GM12874 (cell line): ENCODE results near the gene MACROD2.

Experiments
- TF ChIP-seq, protein P1 (sequence below): IDR thresholded peaks from 2 replicates; pipeline ENCODE4 v1.5.1; 2011; ENCODE audit warnings: low read depth, mild to moderate bottlenecking, control low read depth, low read length, moderate library complexity; ENCODE audit not compliant: insufficient read depth

MACROD2 gene

DNA sequence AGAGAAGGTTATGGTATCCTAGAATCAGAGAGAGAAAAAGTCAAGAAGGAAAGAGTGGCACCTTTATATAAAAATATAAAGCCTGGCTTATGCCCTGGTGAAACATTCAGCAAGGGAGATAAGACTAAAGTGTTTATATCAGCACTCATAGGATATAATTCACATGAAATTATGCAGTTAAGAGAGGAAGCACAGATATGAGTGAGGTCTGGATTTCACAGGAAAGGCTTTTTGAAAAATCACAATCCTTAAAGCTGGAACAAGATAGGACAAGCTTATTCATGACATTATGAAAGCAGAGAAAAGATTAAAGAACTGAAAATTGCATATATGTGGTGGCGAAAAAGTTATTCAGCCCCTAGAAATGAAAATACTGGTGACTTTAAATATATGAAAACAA is 523.3 kb downstream of the MACROD2 start:
- TF ChIP-seq, protein P1, sequence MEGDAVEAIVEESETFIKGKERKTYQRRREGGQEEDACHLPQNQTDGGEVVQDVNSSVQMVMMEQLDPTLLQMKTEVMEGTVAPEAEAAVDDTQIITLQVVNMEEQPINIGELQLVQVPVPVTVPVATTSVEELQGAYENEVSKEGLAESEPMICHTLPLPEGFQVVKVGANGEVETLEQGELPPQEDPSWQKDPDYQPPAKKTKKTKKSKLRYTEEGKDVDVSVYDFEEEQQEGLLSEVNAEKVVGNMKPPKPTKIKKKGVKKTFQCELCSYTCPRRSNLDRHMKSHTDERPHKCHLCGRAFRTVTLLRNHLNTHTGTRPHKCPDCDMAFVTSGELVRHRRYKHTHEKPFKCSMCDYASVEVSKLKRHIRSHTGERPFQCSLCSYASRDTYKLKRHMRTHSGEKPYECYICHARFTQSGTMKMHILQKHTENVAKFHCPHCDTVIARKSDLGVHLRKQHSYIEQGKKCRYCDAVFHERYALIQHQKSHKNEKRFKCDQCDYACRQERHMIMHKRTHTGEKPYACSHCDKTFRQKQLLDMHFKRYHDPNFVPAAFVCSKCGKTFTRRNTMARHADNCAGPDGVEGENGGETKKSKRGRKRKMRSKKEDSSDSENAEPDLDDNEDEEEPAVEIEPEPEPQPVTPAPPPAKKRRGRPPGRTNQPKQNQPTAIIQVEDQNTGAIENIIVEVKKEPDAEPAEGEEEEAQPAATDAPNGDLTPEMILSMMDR: no peak

DNA sequence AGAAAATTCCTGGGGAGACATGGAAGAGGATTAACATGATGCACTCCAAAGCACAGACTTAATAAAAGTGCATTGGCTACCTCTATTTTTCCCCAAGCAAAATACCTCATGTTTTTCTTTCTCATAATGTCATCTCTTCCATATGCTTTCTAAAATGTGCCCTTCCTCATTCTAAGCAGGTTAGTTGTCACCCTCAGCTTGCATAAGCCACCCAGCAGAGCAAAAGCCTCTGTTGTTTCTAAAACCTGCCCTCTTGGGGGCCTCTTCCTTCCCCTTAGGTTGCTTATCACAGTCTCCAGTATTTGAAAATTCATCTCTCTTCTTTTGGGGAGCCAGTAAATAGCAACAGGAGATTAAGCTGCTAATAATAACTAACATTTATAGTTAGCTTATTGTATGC is 525.7 kb downstream of the MACROD2 start:
- TF ChIP-seq, protein P1: no peak

DNA sequence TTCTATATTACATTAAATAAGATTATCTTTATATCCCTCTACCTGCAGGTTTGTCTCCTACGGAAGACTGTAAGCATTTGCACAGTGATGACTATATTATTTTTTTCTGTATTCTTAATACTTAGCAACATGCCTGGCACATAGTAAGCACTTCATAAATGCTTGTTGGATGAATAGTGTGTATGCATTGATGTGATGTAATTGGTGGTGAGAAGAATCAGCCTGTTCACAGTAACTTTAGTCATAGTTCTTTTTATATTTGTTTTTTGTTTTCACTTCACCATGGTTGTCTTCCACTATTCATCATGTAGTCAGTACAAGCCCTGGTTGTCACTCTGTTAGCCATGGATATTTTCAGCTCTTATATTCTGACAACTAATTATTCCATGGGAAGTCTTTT is 526.1 kb downstream of the MACROD2 start:
- TF ChIP-seq, protein P1: no peak

DNA sequence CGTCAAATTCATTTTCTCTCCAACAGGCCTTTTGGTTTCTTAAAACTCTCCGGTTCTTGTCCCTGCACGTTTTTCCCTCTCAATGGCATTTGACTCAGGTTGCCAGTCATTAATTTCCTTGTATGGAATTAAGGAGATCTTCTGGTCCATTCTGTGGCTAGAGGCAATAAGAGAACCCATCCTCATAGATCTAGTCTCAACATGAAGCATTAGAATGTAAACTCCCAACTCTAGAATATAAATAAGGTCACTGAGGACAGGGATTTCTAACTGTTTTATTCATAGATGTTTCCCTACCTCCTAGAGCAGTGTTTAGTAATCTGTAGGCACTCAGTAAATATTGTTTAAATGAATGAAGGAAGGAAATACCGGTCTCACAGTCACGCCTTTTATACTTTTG is 527.3 kb downstream of the MACROD2 start:
- TF ChIP-seq, protein P1: no peak

DNA sequence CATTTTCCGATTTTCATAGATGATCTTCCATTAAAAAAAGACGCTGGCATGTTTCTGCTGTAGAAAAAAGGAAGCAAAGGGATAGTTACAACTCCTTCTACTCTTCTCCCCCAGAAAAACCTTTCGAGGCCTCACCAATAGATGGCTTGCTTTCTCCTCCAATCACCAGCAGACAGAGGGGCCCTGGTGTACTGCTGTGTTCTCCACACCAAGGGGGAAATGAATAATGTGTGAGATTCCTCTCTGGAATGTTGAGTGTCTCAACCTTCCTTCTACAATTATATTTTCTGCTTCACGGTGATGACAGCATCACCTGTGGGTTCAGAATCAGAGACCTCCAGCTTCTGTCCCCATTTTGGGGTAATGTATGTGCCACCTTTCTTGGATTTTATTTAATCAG is 527.8 kb downstream of the MACROD2 start:
- TF ChIP-seq, protein P1: no peak

DNA sequence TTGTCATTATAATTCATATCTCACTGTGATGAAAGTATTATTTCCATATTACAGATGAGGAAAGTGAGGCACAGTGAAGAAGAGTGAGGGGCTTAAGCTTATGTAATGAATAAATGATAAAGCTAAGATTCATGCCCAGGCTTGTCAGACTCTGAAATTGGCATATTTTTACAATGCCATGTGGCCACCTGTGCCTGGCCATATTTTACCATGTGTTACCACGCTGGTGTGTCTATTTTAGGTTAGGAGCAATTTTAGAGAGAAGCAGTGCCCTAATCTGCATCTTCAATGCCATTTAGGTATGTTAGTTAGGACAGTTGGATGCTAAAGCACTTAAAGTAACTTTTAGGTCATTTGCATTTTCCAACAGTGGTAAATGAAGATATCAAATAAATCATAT is 530.1 kb downstream of the MACROD2 start:
- TF ChIP-seq, protein P1: no peak

DNA sequence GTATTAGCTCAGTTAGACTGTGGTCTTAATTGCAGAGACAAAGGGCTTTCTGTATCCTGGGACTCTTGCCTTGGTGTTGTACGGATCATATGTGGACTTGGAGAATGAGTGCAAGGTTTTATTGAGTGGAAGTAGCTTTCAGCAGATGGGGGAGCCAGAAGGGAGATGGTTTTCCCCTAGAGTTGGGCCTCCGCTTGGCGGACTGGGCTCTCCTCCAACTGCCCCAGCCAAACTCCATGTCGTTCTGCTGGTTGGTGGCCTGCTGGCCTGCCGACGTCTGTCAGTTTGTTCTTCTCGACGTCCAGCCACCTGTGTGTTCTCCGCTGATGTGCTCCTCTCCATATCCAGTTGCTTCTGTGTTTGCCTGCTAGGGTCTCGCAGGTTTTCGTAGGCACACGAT is 531.6 kb downstream of the MACROD2 start:
- TF ChIP-seq, protein P1: no peak

DNA sequence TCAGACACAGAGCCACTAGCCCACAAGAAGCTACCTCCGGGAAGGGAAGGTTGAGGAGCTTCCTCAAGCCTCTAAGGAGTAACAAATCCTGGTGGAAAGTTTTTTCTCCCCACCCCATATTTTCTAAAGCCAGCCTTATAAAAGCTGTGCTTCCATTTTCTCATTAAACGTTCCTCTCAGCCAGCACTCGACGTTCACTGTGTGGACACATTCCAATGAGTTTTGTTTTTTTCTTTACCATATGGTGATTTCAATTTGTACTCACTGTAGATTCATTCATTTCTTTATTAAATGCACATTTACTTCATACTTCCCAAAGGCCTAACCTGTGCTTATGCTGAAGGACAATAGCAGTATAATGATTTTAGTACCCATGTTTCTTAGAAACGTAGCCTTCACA is 536.5 kb downstream of the MACROD2 start:
- TF ChIP-seq, protein P1: no peak
